Activated gamma-delta T cell treated with Interleukin-2 at 50 U/mL for 16 hours (primary cell): ENCODE results near the gene RNF212.

Experiments used
- DNase-seq: peaks from one replicate; pipeline ENCODE4 v3.0.0-alpha.2; 2020

Gene RNF212

GRCh38 chr4:1112821-1113182 is 562 bp downstream of the RNF212 start:
- DNase-seq, result no peak

GRCh38 chr4:1112174-1112820 is 1.1 kb downstream of the RNF212 start:
- DNase-seq, result no peak

GRCh38 chr4:1111259-1111809 is 2.0 kb downstream of the RNF212 start:
- no peak for DNase-seq

GRCh38 chr4:1109898-1110506 is 3.4 kb downstream of the RNF212 start:
- DNase-seq, result no peak

GRCh38 chr4:1109333-1109732 is 4.0 kb downstream of the RNF212 start:
- no peak for DNase-seq

- DNase-seq, result no peak
Measured at GRCh38 chr4:1105662-1106061, 7.7 kb downstream of the RNF212 start.

GRCh38 chr4:1105067-1105466 is 8.3 kb downstream of the RNF212 start:
- DNase-seq, result no peak

GRCh38 chr4:1104647-1105046 is 8.7 kb downstream of the RNF212 start:
- DNase-seq, result no peak

- no peak for DNase-seq
Measured at GRCh38 chr4:1099684-1100335, 13.6 kb downstream of the RNF212 start.

GRCh38 chr4:1099270-1099669 is 14.1 kb downstream of the RNF212 start:
- no peak for DNase-seq

- DNase-seq, result no peak
Measured at GRCh38 chr4:1098311-1098925, 14.9 kb downstream of the RNF212 start.

GRCh38 chr4:1097553-1097952 is 15.8 kb downstream of the RNF212 start:
- no peak for DNase-seq

GRCh38 chr4:1096841-1097240 is 16.5 kb downstream of the RNF212 start:
- no peak for DNase-seq

GRCh38 chr4:1094336-1094690 is 19.1 kb downstream of the RNF212 start:
- DNase-seq, result no peak

GRCh38 chr4:1093391-1094335 is 19.7 kb downstream of the RNF212 start:
- DNase-seq, result no peak

GRCh38 chr4:1092983-1093361 is 20.4 kb downstream of the RNF212 start:
- no peak for DNase-seq

GRCh38 chr4:1092026-1092982 is 21.1 kb downstream of the RNF212 start:
- no peak for DNase-seq

GRCh38 chr4:1091561-1091995 is 21.8 kb downstream of the RNF212 start:
- DNase-seq, result no peak

- no peak for DNase-seq
Measured at GRCh38 chr4:1090465-1091440, 22.6 kb downstream of the RNF212 start.

- DNase-seq, result no peak
Measured at GRCh38 chr4:1090036-1090435, 23.3 kb downstream of the RNF212 start.
